Kidney glomerular epithelial cell (primary cell): ENCODE data around the gene NPL.

ENCODE experiments used
- DNase-seq: peaks from one replicate; lab custom pipeline; 2025; lab: John Stamatoyannopoulos, UW

Gene NPL

DNA sequence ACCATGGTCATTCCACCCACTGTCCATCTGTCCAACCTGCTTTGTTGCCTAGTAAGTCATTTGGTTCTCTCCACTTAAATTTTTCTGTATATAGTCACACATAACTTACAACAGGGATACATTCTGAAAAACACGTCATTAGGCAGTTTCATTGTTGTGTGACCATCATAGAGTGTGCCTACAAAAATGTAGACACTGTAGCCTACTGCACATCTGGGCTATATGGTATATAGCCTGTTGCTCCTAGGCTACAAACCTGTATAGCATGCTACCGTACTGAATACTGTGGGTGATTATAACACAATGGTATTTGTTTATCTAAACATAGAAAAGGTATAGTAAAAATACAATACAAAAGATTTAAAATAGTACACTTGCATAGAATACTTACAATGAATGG is 10.0 kb upstream of the NPL start:
- DNase-seq = no peak

- peak; percentile 45 for DNase-seq
These were observed 7.6 kb upstream of the NPL start for GRCh38 chr1:182781841-182782586.

DNA sequence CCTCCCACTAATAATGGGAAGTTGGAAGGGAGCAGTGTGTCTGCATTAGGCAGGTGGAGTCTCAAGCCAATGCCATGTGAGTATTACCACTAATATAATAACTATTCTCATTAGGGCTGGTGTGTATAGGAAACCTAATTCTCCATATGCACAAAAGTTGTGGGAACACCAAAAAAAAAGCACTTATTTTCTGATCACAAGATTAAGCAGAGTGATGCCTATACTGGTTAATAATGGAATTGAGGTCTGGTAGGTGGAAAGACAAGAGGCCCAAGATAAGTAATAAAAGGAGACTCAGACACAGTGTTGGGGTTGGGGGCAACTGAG is 7.0 kb upstream of the NPL start:
- no peak for DNase-seq

DNA sequence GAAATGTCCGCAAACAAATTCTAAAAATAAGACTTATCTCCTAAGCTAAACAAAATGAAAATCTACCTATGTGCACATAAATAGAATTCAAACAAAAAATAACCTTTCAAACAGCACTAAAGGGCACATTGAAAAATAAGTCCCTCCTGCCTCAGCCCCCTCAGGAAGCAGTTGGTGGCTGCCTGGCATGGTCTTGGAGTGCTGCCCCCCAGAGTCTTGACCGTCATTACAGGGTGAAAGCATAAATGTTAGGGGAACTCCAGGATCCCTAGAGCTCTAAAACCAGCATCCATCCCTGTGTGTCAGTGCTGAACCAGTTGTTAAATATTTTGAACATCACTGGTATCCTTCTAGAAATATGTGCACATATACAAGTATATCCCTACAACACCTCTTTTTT is 6.5 kb upstream of the NPL start:
- no peak for DNase-seq

- peak; percentile 72 for DNase-seq
These were observed 4.9 kb upstream of the NPL start for GRCh38 chr1:182784556-182785171.

GRCh38 chr1:182785181-182785580 is 4.4 kb upstream of the NPL start:
- DNase-seq = no peak

- peak; percentile 48 for DNase-seq
These were observed 3.2 kb upstream of the NPL start for GRCh38 chr1:182786223-182786994.

DNA sequence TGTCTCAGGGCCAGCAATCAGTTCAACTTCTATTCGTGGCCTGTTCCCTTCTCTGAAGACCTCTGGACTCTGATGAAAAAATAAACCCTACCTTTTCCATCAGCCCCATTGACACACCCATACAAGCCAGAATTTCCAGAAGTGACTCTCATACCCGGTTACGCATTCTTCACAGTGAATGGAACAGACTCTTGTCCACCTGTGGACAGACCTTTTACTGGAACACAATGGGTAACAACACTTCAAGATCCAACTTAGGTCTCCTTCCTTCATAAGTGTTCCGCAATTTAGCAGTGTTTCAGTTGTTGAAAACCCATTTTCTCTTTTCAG is 2.6 kb upstream of the NPL start:
- DNase-seq = no peak

- no peak for DNase-seq
These were observed 2.0 kb downstream of the NPL start for GRCh38 chr1:182791281-182792179.

DNA sequence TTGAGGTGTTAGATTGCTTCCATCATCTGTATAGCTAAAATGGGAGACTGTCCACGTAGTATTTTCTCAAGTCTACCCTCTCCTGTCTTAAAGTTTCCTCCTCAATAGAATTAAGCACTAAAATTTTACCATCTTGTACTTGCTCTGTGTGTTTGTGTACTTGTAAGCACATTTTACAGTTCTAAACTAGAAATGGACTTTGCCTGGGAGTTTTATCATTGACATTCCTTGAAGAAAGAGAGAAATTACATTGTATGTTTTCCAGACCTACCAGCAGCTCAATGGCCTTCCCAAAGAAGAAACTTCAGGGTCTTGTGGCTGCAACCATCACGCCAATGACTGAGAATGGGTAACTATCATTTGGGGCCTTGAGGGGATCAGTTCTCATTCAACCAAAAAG is 4.5 kb downstream of the NPL start:
- no peak for DNase-seq

DNA sequence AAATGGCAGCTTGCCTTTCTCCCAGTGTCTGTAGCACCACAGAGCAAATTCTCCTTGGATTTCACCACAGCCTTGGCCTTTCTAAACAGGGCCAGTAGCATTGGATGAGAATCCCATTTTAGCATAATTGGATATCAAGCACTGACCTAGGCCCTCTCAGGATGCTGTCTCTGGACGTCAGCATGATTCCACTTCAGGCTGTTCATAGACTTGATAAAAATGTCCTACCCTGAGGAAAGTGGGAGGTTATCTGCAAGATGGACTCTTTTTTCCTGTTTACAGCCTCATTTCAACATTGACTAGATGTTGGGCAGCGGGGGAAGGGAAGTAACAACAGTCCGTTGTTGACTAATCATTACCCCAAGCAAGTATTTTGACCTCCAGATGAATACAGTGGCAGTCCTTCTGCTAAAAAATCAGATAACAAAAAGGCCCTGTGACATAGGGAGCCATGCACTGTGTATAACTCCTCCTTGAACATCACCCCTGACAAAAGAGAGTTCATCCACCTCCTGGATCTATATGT is 5.2 kb downstream of the NPL start:
- DNase-seq = no peak

DNA sequence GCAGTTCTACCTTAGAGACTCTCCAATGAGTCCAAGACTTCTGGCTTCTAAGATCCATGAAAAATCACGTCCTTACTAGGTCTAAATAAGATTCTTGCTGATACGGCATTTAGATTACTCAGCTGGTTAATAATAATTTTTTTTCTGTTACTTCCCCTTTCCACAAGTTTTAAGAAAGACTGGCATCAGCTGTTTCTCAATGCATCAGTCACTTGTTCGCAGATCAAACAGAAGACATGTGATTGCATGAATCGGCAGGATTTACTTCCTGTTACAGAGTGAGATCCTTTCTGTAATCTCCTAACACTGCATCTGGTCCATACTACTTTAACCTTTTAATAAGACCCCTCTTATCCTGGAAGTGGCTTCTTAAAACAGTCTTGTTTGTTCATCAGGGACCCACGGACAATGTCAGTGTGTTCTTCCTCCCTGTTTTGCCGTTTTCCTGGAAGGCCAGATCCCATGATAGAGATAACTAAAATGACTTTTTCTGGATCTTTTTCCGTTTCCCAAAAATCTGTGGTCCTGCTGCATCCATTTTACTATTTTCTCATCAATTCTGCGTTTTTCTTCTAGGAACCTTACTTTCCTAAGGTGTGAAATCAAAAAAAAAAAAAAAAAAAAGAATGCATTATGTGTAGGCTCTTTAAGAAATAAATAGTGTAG is 6.1 kb downstream of the NPL start:
- no peak for DNase-seq

DNA sequence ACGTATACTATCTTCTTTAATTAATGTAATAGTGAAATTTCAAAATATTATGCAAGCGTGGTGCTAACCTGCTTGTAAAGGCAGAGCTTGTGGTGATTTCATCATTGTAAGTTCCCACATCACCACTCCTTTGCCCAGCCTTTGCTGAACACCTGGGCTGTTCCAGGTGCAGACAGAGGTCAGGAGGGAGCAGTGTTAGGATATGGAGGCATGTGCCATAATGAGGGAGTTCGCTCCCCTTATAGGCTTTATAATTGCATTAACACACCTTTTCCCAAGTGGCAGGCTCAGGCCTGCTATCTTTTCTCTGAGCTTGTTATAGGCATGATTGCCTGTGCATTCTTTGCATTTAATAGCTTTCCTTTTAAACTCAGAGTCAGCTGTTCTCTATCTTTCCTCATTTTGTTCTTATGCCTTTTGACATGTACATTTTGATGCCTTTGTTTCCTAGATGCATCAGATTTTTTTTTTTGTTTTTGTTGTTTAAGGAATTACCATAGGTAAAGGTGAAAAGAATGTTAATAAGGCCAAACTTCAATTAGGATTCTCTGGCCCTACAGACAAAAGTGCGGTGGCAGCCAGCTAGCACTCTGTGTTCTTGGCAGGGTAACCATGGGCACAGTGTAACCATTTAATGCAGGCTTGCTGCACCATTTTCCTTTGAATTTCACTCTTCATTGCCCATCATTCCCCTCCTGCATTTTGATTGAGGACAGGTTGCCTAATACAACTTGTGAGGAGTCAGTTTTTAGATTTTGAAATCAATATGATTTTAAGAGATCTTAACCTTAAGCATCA is 12.6 kb downstream of the NPL start:
- DNase-seq = no peak

DNA sequence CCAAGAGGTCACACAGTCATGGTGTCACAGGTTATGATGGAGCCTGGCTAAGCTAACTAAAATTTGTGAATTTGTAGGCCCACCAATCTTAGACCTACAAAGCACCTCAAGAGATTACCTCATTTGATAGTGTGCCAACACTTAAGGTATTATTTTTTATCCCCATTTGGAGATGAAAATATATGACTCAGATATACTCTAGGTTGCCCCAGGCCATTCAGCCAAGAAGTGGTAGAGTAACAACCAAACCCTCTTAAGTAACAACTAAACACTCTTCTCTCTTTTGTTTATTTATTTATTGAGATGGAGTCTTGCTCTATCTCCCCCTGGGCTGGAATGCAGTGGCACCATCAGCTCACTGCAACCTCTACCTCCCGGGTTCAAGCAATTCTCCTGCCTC is 14.3 kb downstream of the NPL start:
- DNase-seq = no peak

DNA sequence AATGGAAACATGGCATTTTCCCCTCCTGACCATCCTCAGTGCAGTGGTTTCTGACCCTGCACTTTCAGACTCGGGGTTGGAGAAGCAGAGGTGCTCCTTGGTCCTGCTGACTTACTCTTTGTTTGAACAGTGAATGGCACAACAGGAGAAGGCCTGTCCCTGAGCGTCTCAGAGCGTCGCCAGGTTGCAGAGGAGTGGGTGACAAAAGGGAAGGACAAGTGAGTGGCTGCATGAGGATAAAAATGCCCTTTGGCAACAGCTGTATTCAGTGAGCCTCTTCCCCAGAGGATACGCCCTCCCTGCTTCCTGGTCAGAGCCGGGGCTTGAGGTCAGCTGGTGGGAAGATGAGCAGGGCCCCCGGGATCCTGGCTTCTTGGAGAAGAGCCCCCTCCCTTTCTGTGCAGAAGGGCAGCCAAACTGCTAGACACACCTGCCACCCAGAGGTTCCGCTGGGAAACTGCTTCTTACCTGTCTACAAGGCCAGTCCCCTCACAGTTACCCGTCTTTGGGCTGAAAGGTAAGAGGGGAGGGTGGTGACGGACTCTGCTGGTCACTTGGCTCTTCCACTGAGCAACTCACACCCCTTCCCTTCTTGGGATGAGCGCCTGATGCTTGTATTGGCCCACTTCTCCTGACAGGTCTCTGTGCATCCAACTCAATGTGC is 16.6 kb downstream of the NPL start:
- no peak for DNase-seq

GRCh38 chr1:182807907-182808306 is 18.3 kb downstream of the NPL start:
- DNase-seq = no peak

DNA sequence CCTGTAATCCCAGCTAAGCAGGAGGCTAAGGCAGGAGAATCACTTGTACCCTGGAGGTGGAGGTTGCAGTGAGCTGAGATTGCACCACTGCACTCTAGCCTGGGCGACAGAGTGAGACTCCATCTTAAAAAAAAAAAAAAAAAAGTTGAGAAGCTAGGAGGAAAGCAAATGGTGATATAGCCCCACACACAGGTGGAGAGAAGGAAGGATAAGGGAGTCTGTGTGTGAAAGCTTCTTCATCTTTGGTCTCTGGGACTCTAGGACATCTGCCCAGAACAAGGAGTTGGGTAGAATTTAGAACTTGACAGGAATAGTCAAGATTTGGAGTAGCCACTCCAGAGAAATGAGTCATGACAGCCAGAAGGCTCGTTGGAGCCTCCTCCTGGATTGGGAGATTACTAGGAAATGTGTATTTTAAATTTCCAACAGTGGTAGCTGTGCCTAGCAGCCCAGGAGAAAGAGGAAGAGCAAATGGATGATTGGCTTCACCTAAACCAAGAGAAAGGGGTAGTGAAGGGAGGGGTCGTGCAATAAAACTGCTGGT is 19.9 kb downstream of the NPL start:
- no peak for DNase-seq

DNA sequence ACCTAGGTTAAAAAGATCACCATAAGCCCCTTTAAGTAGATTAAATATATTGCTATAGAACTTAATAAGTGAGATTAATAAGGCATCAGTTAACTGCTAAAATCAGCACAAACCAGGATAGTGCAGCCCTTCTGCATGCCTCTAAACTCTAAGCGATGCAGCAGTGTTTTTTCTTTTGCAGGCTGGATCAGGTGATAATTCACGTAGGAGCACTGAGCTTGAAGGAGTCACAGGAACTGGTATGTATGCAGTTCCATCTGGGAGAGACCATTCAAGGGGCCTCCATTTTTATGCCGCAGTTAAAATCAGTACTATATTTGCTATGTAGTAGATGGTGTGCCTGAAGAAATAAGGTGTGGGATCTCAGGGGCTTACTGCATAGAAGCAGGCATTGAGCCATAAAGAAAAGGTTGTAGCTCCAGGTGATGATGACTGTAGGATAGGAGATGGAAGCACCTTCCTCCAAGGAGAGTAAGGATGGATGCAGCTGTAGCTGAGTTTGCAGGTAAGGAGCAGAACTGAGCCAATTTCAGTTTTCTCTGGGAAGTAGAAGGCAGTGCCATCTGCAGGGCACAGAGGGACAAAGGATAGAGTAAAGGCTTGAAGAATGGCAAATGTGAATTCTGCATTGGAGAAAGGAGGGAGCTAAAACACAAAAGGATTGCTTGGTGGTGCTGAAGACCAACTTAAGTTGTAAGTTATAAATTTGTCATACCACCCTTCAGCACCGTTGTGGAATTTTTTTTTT is 22.6 kb downstream of the NPL start:
- DNase-seq = no peak

DNA sequence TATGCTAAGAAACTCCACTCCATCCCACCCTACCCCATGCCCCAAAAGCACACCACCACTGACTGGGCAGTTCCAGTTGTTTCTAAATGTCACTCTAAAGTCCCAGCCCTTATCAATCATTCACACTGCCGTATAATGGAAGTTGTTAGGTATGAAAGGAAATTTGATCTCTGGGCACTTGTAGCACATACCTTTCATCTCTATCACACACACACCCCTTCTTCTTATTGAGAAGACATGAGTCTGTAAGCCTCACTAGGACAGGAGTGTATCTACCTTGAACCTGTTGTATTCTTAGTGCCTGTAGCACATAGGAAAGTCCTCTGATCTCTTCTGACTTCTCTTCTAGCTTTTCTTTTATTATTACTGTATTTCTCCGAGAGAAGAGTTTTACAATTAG is 27.3 kb downstream of the NPL start:
- no peak for DNase-seq
